GM23248 (cell line): ENCODE data around the gene SSUH2.

Experiments used
- EZH2 ChIP-seq: fragments of 200-600 bp; sonication (generic); IDR thresholded peaks from 2 replicates; pipeline ENCODE4 v1.6.1; 2018; ENCODE audit warnings: antibody characterized with exemption, mild to moderate bottlenecking; ENCODE audit not compliant: insufficient read depth, poor library complexity, severe bottlenecking
- EZH2phosphoT487 ChIP-seq: fragments of 200-600 bp; sonication (generic); IDR thresholded peaks from 2 replicates; pipeline ENCODE4 v1.6.1; 2018; ENCODE audit warnings: antibody characterized with exemption, moderate library complexity, mild to moderate bottlenecking, low read depth; ENCODE audit not compliant: insufficient read depth

DNA sequence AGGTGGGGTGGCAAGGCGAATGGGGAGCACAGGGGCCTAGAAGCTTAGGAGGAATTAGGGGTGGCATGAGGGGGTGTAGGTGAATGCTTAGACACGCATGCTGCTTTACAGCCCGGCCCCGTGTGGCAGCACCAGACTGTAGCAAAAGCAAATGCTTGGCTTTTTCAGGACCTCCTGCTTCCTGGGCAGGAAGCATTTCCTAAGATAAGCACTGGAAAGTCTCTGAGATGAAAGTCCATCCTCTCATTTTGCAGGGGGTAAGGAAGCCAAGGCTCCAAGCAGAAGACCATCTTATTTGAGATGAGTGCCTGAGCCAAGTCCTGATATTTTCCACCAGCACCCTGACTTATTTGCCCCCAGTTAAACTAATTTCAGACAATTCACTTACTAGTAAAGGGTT lies 12.9 kb downstream of the SSUH2 start:
- TF ChIP-seq EZH2phosphoT487 (no peak), EZH2 (no peak)
